Measurements from ENCODE around the gene SMC3. TPM values are rescaled to one million over a fixed set of nuclear protein-coding genes. Genes with fewer than 3 reads are reported as not detected.

SMC3 gene
- total RNA-seq, 6 donors from 2014 or later: 13.7 to 45.9 (median 23.0) TPM

DNA sequence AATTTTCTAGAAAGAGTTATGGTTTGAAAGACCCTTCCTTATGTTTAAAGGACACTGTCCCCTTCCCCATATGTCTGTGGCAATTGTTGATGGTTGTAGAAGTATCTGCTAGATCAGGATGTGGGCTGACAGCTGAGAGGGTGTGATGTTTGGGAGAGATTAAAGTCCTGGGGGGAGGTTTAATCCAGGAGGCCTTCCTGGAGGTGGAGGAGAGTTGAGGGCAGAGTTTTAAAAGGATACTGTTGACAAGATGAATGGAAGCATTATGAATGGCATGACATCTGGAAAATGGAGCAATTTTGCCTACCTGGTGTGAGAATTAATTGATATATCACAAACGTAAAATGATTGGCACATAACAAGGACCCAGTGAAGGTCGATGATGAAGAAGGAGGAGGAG, 32.9 kb upstream of the SMC3 start:
- no peaks in the 10 kb centered on the region for H3K9me3 ChIP-seq
- H3K27me3 ChIP-seq: no peaks in the 10 kb centered on the region
- H3K36me3 ChIP-seq: no peaks in the 10 kb centered on the region
- DNase-seq: no peak
- WGBS, 2 donors: 85% methylated on average over 2 of the region's 2 CpGs
- H3K4me3 ChIP-seq: no peak overlapping the region
- H3K27ac ChIP-seq: no peak overlapping the region
- TF ChIP-seq POLR2A (IDR thresholded peaks at IDR 0.05) (no peak), EP300 (IDR thresholded peaks at IDR 0.05) (no peak), POLR2AphosphoS5 (IDR thresholded peaks at IDR 0.05) (no peak)
- TF ChIP-seq, protein P1, sequence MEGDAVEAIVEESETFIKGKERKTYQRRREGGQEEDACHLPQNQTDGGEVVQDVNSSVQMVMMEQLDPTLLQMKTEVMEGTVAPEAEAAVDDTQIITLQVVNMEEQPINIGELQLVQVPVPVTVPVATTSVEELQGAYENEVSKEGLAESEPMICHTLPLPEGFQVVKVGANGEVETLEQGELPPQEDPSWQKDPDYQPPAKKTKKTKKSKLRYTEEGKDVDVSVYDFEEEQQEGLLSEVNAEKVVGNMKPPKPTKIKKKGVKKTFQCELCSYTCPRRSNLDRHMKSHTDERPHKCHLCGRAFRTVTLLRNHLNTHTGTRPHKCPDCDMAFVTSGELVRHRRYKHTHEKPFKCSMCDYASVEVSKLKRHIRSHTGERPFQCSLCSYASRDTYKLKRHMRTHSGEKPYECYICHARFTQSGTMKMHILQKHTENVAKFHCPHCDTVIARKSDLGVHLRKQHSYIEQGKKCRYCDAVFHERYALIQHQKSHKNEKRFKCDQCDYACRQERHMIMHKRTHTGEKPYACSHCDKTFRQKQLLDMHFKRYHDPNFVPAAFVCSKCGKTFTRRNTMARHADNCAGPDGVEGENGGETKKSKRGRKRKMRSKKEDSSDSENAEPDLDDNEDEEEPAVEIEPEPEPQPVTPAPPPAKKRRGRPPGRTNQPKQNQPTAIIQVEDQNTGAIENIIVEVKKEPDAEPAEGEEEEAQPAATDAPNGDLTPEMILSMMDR (IDR thresholded peaks at IDR 0.05): no peak
- ATAC-seq (ENCODE audit: low FRiP score in 2 of 2): no peak
- peaks cover 7 to 21% (median 17%) of the 10 kb centered on the region in 4 donors for H3K4me1 ChIP-seq

DNA sequence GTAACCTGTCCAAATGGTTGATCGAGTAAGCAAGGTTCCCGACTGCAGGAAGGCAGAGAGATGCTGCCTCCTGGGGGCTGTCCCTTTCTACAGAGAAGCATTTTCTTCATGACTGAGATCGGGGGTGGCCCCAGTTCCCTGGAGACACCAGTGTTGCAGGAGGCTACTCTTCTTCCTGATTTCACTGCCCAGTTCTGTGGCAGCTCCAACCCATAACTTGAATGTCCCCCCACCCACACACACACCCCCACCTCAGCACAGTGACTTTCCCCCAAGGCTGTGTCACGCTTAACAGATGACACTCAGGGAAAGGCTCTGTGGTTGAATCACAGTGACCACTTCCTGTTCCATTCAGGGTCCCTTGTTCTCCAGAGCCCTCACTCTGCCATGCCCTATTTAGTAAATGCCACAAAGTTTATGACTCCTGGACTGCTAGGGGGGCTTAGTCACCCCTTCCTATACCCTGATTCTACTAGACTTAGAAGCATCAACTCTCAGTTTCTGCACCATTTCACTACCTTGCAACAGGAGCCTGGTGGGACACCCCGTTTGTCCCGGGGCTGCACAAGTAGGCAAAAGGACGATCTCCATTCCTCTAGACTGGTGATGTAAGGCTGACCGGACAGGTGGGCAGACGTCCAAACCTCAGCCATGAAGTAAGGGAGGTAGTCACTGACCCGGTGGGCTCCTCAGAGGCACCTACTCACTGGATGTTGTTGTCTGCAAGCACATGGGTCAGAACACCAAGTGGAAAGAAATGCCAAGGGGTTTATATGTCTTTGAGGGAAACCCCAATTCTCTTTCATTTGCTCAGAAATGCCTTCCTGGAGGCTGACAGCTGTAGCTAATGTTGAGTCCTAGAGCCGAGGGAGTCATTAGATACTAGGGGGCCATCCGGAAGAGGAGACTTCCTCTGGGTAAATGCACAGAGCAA, 31.3 kb upstream of the SMC3 start:
- no peak for TF ChIP-seq EP300 (IDR thresholded peaks at IDR 0.05)
- no peak for TF ChIP-seq POLR2AphosphoS5 (IDR thresholded peaks at IDR 0.05)
- TF ChIP-seq, protein P1 (IDR thresholded peaks at IDR 0.05): peak in 2 of 6 experiments; percentile 11 to 14
- DNase-seq (peak in 1 of 2 donors; percentile 47), ATAC-seq (ENCODE audit: low FRiP score in 2 of 2) (peak; percentile 41 to 78)
- no peaks in the 10 kb centered on the region for H3K36me3 ChIP-seq
- H3K4me3 ChIP-seq: no peak overlapping the region
- no peak overlapping the region for H3K27ac ChIP-seq
- H3K9me3 ChIP-seq: no peaks in the 10 kb centered on the region
- WGBS, 2 donors: 48 to 60% methylated on average over 12 of the region's 12 CpGs
- H3K4me1 ChIP-seq: peaks cover 0 to 19% (median 10%) of the 10 kb centered on the region in 4 donors
- no peaks in the 10 kb centered on the region for H3K27me3 ChIP-seq

DNA sequence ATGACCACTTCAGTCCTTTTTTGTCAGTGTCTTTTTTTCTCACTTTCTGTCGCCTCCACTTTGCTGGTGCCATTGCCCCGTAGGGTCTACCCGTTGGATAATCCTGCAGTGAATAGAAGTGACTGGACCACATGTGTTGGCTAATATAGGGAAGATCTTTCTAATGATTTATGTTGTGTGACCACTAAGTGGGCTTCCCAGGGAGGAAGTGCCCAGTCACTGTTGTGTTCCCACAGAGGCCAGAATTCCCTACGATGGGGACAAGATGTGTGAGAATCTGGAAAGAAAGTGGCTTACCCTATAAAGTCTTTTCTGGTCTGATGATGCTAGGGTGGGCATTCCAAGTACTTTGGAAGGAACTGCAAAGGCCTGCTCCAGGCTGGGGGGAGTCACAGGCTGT, 28.4 kb upstream of the SMC3 start:
- no peaks in the 10 kb centered on the region for H3K36me3 ChIP-seq
- TF ChIP-seq, protein P1 (IDR thresholded peaks at IDR 0.05): no peak
- no peak for TF ChIP-seq POLR2AphosphoS5 (IDR thresholded peaks at IDR 0.05)
- TF ChIP-seq POLR2A (IDR thresholded peaks at IDR 0.05): no peak
- TF ChIP-seq EP300 (IDR thresholded peaks at IDR 0.05): no peak
- H3K27me3 ChIP-seq: no peaks in the 10 kb centered on the region
- H3K9me3 ChIP-seq: no peaks in the 10 kb centered on the region
- ATAC-seq (ENCODE audit: low FRiP score in 2 of 2) (no peak), DNase-seq (no peak)
- peaks cover 0 to 19% (median 10%) of the 10 kb centered on the region in 4 donors for H3K4me1 ChIP-seq
- H3K4me3 ChIP-seq: no peak overlapping the region
- WGBS, 2 donors: 88 to 93% methylated on average over 4 of the region's 4 CpGs
- no peak overlapping the region for H3K27ac ChIP-seq

DNA sequence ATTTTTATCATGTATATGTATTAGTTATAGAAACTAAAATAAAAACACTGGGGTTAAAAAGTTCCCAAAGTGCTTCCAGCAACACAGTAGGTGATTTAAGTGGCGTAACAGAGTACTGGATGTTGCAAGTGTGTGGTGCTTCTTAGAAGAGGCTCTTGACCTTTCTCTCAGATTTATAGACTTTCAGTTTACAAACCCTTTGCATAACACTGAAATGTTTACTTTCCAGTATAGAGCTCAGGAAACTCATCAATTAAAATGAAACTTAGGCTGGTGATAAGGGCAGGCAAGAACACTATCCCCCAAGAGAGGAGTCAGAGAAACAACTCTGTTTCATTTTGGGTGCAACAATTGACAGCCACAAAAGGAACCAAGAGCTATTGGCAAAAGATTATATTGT, 27.5 kb upstream of the SMC3 start:
- Histone ChIP-seq H3K27me3 (no peaks in the 10 kb centered on the region), H3K4me3 (no peak overlapping the region), H3K27ac (no peak overlapping the region), H3K36me3 (no peaks in the 10 kb centered on the region), H3K9me3 (no peaks in the 10 kb centered on the region), H3K4me1 (peaks cover 5 to 21% (median 10%) of the 10 kb centered on the region in 4 donors)
- no peak for DNase-seq
- no peak for ATAC-seq (ENCODE audit: low FRiP score in 2 of 2)
- 41 to 55% methylated on average over 1 of the region's 1 CpG for WGBS, 2 donors
- TF ChIP-seq POLR2AphosphoS5 (IDR thresholded peaks at IDR 0.05): no peak
- TF ChIP-seq EP300 (IDR thresholded peaks at IDR 0.05): peak in 1 of 4 donors; percentile 48
- TF ChIP-seq, protein P1 (IDR thresholded peaks at IDR 0.05): no peak
- TF ChIP-seq POLR2A (IDR thresholded peaks at IDR 0.05): no peak
